Measurements from ENCODE around the gene CERS1.

CERS1 gene

GRCh38 chr19:18861917-18862316, 34.0 kb downstream of the CERS1 start:
- TF ChIP-seq CTCF (IDR thresholded peaks at IDR 0.05; ENCODE audit: low read depth, low read length, missing control alignments): no peak
- no peak for DNase-seq (ENCODE audit: low read depth)
- no peak overlapping the region for H3K4me3 ChIP-seq (ENCODE audit: low read depth, low read length)
- in situ Hi-C loops (cut with HindIII; ENCODE audit: low sequenced_read_pairs): loop anchor here (25.0 kb wide), 1 partner anchor 375 kb away; no protein-coding TSS in a partner anchor

GRCh38 chr19:18861235-18861634, 34.7 kb downstream of the CERS1 start:
- no peak for TF ChIP-seq CTCF (IDR thresholded peaks at IDR 0.05; ENCODE audit: low read depth, low read length, missing control alignments)
- in situ Hi-C loops (cut with HindIII; ENCODE audit: low sequenced_read_pairs): loop anchor here (25.0 kb wide), 1 partner anchor 374 kb away; no protein-coding TSS in a partner anchor
- DNase-seq (ENCODE audit: low read depth): no peak
- no peak overlapping the region for H3K4me3 ChIP-seq (ENCODE audit: low read depth, low read length)

- H3K4me3 ChIP-seq (ENCODE audit: low read depth, low read length): no peak overlapping the region
- in situ Hi-C loops (cut with HindIII; ENCODE audit: low sequenced_read_pairs): loop anchor here (25.0 kb wide), 1 partner anchor 373 kb away; no protein-coding TSS in a partner anchor
- TF ChIP-seq CTCF (IDR thresholded peaks at IDR 0.05; ENCODE audit: low read depth, low read length, missing control alignments): no peak
- no peak for DNase-seq (ENCODE audit: low read depth)
Measured at GRCh38 chr19:18860725-18861124, 35.2 kb downstream of the CERS1 start.

GRCh38 chr19:18860302-18860700, 35.7 kb downstream of the CERS1 start:
- in situ Hi-C loops (cut with HindIII; ENCODE audit: low sequenced_read_pairs): loop anchor here (25.0 kb wide), 1 partner anchor 373 kb away; no protein-coding TSS in a partner anchor
- H3K4me3 ChIP-seq (ENCODE audit: low read depth, low read length): no peak overlapping the region
- no peak for TF ChIP-seq CTCF (IDR thresholded peaks at IDR 0.05; ENCODE audit: low read depth, low read length, missing control alignments)
- no peak for DNase-seq (ENCODE audit: low read depth)

GRCh38 chr19:18859676-18860301, 36.2 kb downstream of the CERS1 start:
- in situ Hi-C loops (cut with HindIII; ENCODE audit: low sequenced_read_pairs): loop anchor here (25.0 kb wide), 1 partner anchor 372 kb away; no protein-coding TSS in a partner anchor
- H3K4me3 ChIP-seq (ENCODE audit: low read depth, low read length): no peak overlapping the region
- DNase-seq (ENCODE audit: low read depth): no peak
- no peak for TF ChIP-seq CTCF (IDR thresholded peaks at IDR 0.05; ENCODE audit: low read depth, low read length, missing control alignments)

- in situ Hi-C loops (cut with HindIII; ENCODE audit: low sequenced_read_pairs): loop anchor here (25.0 kb wide), 1 partner anchor 372 kb away; no protein-coding TSS in a partner anchor
- TF ChIP-seq CTCF (IDR thresholded peaks at IDR 0.05; ENCODE audit: low read depth, low read length, missing control alignments): no peak
- H3K4me3 ChIP-seq (ENCODE audit: low read depth, low read length): no peak overlapping the region
- DNase-seq (ENCODE audit: low read depth): no peak
Measured at GRCh38 chr19:18858906-18859646, 36.9 kb downstream of the CERS1 start.

Data from astrocyte of the cerebellum (primary cell).